ENCODE results near the gene PFDN4.

DNA sequence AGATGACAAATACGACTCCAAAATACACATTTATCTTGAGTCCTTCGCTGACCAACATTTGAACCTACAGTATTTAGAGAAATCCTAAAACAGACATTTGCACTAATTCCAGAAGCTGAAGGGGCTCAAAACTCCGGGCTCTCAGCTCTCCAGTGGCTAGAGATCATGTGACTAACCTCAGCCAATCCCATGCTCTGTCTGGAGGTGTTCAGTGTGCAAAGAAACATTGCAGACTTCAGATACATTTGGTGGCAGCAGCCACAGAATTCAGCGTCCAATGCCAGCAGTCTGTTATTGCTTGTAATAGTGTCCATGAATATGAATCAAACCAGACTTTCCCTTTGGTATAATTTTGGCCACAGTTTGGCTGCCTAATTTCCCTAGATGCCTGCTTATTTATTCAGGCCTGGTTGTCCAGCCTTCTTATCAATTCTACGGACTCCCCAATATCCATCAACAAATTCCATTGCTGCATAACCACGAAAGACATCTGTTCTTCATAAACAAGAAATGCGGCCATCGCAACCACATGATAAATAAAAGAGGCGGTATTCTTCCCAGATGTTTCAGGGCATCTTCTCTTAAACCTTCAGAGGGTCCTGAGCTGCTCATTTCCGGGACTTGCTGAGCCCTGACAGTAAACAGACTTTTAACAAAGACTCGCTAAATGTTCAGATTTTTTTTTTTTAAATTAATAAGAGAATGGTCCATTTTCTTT lies 19.6 kb upstream of the PFDN4 start:
- TF ChIP-seq TEF (CRISPR knock-in tag; IDR thresholded peaks at IDR 0.05) = no peak
- TF ChIP-seq ZZZ3 (CRISPR knock-in tag; IDR thresholded peaks at IDR 0.05; ENCODE audit: borderline replicate concordance) = no peak
- TF ChIP-seq ATF2 (CRISPR knock-in tag; IDR thresholded peaks at IDR 0.05) = no peak
- TF ChIP-seq, protein P1, sequence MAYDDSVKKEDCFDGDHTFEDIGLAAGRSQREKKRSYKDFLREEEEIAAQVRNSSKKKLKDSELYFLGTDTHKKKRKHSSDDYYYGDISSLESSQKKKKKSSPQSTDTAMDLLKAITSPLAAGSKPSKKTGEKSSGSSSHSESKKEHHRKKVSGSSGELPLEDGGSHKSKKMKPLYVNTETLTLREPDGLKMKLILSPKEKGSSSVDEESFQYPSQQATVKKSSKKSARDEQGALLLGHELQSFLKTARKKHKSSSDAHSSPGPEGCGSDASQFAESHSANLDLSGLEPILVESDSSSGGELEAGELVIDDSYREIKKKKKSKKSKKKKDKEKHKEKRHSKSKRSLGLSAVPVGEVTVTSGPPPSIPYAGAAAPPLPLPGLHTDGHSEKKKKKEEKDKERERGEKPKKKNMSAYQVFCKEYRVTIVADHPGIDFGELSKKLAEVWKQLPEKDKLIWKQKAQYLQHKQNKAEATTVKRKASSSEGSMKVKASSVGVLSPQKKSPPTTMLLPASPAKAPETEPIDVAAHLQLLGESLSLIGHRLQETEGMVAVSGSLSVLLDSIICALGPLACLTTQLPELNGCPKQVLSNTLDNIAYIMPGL (CRISPR knock-in tag; IDR thresholded peaks at IDR 0.05; ENCODE audit: borderline replicate concordance in 1 of 2, low read depth in 1 of 2) = no peak
- no peak for TF ChIP-seq JDP2 (CRISPR knock-in tag; IDR thresholded peaks at IDR 0.05; ENCODE audit: borderline replicate concordance)
- no peak for TF ChIP-seq FOXA3 (CRISPR knock-in tag; IDR thresholded peaks at IDR 0.05)
- TF ChIP-seq, protein P2, sequence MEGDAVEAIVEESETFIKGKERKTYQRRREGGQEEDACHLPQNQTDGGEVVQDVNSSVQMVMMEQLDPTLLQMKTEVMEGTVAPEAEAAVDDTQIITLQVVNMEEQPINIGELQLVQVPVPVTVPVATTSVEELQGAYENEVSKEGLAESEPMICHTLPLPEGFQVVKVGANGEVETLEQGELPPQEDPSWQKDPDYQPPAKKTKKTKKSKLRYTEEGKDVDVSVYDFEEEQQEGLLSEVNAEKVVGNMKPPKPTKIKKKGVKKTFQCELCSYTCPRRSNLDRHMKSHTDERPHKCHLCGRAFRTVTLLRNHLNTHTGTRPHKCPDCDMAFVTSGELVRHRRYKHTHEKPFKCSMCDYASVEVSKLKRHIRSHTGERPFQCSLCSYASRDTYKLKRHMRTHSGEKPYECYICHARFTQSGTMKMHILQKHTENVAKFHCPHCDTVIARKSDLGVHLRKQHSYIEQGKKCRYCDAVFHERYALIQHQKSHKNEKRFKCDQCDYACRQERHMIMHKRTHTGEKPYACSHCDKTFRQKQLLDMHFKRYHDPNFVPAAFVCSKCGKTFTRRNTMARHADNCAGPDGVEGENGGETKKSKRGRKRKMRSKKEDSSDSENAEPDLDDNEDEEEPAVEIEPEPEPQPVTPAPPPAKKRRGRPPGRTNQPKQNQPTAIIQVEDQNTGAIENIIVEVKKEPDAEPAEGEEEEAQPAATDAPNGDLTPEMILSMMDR (CRISPR knock-in tag; IDR thresholded peaks at IDR 0.05) = no peak
- no peak for TF ChIP-seq HDAC6 (IDR thresholded peaks at IDR 0.05; ENCODE audit: low read depth, low read length)
- TF ChIP-seq, protein P3, sequence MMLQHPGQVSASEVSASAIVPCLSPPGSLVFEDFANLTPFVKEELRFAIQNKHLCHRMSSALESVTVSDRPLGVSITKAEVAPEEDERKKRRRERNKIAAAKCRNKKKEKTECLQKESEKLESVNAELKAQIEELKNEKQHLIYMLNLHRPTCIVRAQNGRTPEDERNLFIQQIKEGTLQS (CRISPR knock-in tag; IDR thresholded peaks at IDR 0.05) = no peak
